Neural cell (in vitro differentiated cells): ENCODE data around the gene RNF34.

Experiments used
- MXI1 ChIP-seq: fragments of 450-650 bp; conservative IDR thresholded peaks from 2 replicates; pipeline ENCODE4 v1.6.1; 2014; ENCODE audit warnings: antibody characterized with exemption, mild to moderate bottlenecking; ENCODE audit not compliant: poor library complexity, severe bottlenecking
- TF ChIP-seq, protein P1 (sequence below): fragments of 450-650 bp; IDR thresholded peaks from 2 replicates; pipeline ENCODE4 v1.5.1; 2014; ENCODE audit warnings: antibody characterized with exemption, mild to moderate bottlenecking, moderate library complexity; ENCODE audit not compliant: poor library complexity, severe bottlenecking

DNA sequence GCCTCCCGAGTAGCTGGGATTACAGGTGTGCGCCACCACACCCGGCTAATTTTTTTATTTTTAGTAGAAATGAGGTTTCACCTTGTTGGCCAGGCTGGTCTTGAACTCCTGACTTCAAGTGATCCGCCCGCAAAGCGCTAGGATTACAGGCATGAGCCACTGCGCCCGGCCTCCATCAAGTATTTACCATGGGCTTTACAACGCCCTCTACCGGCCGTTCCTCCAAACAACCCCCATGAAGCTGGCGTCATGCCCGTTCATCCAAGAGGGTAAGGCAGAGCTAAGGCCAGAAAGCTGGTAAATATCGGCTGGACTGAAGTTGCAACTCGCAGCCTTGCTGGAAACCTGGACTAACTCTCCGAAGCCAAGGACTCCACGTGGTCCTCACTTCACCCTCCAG is 41.6 kb downstream of the RNF34 start:
- TF ChIP-seq MXI1 = no peak
- TF ChIP-seq, protein P1, sequence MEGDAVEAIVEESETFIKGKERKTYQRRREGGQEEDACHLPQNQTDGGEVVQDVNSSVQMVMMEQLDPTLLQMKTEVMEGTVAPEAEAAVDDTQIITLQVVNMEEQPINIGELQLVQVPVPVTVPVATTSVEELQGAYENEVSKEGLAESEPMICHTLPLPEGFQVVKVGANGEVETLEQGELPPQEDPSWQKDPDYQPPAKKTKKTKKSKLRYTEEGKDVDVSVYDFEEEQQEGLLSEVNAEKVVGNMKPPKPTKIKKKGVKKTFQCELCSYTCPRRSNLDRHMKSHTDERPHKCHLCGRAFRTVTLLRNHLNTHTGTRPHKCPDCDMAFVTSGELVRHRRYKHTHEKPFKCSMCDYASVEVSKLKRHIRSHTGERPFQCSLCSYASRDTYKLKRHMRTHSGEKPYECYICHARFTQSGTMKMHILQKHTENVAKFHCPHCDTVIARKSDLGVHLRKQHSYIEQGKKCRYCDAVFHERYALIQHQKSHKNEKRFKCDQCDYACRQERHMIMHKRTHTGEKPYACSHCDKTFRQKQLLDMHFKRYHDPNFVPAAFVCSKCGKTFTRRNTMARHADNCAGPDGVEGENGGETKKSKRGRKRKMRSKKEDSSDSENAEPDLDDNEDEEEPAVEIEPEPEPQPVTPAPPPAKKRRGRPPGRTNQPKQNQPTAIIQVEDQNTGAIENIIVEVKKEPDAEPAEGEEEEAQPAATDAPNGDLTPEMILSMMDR = no peak
